BJ (cell line): Measurements from ENCODE around the gene PTGER1. TPM values are rescaled to one million over a fixed set of nuclear protein-coding genes. Genes with fewer than 3 reads are reported as not detected.
"Not testable (repeated sequence)": the region's sequence is repeated elsewhere in the genome, so short reads cannot be mapped to it uniquely, and the experiment has no call there.

Experiments used
- CTCF ChIA-PET: fragments of 350-600 bp; formaldehyde crosslinking; extraction: SDS; loops from one replicate; lab custom pipeline; 2021; ENCODE audit warnings: antibody characterized with exemption, inconsistent platforms; lab: Yijun Ruan, JAX
- POLR2A ChIA-PET: fragments of 300-600 bp; sonication (Branson Sonifier 250); formaldehyde crosslinking; extraction: SDS; loops from one replicate; lab custom pipeline; 2021; ENCODE audit warnings: antibody characterized with exemption; lab: Charles Lee
- DNase-seq: peaks from one replicate; pipeline ENCODE4 v3.0.0-alpha.2; 2011; ENCODE audit warnings: low read depth
- H3K27me3 ChIP-seq: 2 replicates; pipeline ENCODE4 v1.6.0; 2011; ENCODE audit warnings: low read length; ENCODE audit not compliant: control insufficient read depth, insufficient read depth
- H3K36me3 ChIP-seq: 2 replicates; pipeline ENCODE4 v1.5.1; 2011; ENCODE audit warnings: low read length; ENCODE audit not compliant: control insufficient read depth, insufficient read depth
- H3K4me3 ChIP-seq: 2 replicates; pipeline ENCODE4 v1.5.1; 2011; ENCODE audit warnings: low read depth, mild to moderate bottlenecking, control low read depth, low read length
- CTCF ChIP-seq: IDR thresholded peaks from 2 replicates; pipeline ENCODE4 v1.5.1; 2011; ENCODE audit warnings: low read depth, mild to moderate bottlenecking, control low read depth, inconsistent platforms, low read length, moderate library complexity; ENCODE audit not compliant: insufficient read depth
- polyA plus RNA-seq: library from polyadenylated mRNA; depleted of rRNA; stranded (reverse); fragments of >200 nt; gene quantifications from 2 replicates; pipeline ENCODE4 v1.2.3, GENCODE V29; 2011

Gene PTGER1
- polyA plus RNA-seq, 1 experiment, result 0.63 TPM

DNA sequence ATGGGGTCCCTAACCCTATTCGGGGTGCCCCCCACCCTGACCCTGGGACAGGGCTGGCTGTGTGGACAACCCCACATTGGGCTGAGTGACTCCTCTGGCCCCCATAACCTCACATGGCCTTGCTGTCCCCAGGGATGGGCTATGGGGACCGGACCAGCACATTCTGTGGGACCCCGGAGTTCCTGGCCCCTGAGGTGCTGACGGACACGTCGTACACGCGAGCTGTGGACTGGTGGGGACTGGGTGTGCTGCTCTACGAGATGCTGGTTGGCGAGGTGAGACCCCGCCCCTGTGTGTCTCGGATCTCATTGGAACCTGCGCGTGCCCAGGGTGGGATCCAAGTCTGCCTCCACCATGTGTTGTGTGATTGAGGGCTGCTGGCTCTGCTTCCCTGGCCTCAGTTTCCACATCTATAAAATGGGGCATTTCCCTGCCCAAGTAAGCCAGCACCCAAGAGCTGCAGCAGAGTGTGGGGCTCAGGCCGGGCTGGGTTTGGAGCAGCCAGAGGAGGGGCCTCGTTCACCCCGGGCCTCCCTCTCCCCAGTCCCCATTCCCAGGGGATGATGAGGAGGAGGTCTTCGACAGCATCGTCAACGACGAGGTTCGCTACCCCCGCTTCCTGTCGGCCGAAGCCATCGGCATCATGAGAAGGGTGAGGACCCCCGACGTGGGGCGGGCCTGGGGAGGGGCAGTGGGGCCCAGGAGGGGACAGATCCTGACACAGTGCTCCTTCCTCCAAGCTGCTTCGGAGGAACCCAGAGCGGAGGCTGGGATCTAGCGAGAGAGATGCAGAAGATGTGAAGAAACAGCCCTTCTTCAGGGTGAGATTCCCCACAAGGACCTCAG lies 4.9 kb downstream of the PTGER1 start:
- no peak for DNase-seq

GRCh38 chr19:14467816-14468215 lies 7.3 kb downstream of the PTGER1 start:
- POLR2A ChIA-PET, result no interaction called here
- H3K27me3 ChIP-seq, result no peaks in the 10 kb centered on the region
- CTCF ChIA-PET, result interaction anchor here (1.3 to 4.2 kb wide), 3 partner anchors 12 to 119 kb away, joined by 3 to 16 read pairs (median 4); partner anchors contain the start of gene PKN1
- peaks cover 43% of the 10 kb centered on the region for H3K36me3 ChIP-seq
- no peak for DNase-seq
- peak; percentile 12; the same call in 1 of the 2 replicates for TF ChIP-seq CTCF
- H3K4me3 ChIP-seq, result no peak overlapping the region

More for the DNA sequence above, 4.9 kb downstream of the PTGER1 start:
- POLR2A ChIA-PET, result no interaction called here
- CTCF ChIA-PET, result interaction anchor here (0.8 kb wide), 1 partner anchor 12 kb away, joined by 3 read pairs; no protein-coding TSS in a partner anchor
- no peak overlapping the region for H3K4me3 ChIP-seq
- no peak for TF ChIP-seq CTCF
- H3K36me3 ChIP-seq, result peaks cover 30% of the 10 kb centered on the region
- H3K27me3 ChIP-seq, result no peaks in the 10 kb centered on the region; the same call in 1 of the 2 replicates

DNA sequence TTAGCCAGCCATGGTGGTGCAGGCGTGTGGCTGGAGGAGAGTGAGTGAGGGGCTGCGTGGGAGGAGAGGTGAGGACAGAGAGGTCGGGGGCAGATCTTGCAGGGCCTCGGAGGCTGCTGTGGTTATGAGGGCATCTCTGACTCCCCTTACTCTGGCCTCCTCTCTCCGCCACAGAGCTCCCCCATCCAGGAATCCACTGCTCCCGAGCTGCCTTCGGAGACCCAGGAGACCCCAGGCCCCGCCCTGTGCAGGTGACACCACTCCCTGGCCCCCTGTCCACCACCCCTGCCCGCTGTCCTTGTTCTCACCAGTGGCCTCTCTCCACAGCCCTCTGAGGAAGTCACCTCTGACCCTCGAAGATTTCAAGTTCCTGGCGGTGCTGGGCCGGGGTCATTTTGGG lies 7.8 kb downstream of the PTGER1 start:
- TF ChIP-seq CTCF, result no peak
- no peak for DNase-seq
- Histone ChIP-seq H3K36me3 (peaks cover 44% of the 10 kb centered on the region), H3K27me3 (no peaks in the 10 kb centered on the region), H3K4me3 (no peak overlapping the region)
- ChIA-PET CTCF (interaction anchor here (1.3 to 4.2 kb wide), 3 partner anchors 12 to 119 kb away, joined by 3 to 16 read pairs (median 4); partner anchors contain the start of gene PKN1), POLR2A (no interaction called here)

- Histone ChIP-seq H3K36me3 (peaks cover 30% of the 10 kb centered on the region), H3K27me3 (no peaks in the 10 kb centered on the region), H3K4me3 (no peak overlapping the region)
- ChIA-PET CTCF (interaction anchor here (2.1 kb wide), 1 partner anchor 31 kb away, joined by 6 read pairs; the partner anchor contains the start of gene PKN1), POLR2A (no interaction called here)
- no peak for TF ChIP-seq CTCF
- DNase-seq, result no peak
Observed at GRCh38 chr19:14463747-14464146, 11.4 kb downstream of the PTGER1 start.

DNA sequence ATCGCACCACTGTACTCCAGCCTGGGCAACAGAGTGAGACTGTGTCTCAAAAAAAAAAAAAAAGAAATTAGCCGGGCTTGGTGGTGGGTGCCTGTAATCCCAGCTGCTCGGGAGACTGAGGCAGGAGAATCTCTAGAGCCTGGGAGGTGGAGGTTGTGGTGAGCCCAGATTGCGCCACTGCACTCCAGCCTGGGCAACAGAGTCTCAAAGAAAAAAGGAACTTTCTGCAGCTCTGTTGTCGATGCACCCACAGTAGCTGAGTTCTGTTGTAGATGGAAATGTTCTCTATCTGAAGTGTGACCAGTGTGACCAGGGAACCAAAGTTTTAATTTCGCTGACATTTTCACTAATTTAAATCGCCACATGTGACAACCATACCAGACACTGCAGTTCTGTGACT lies 12.8 kb downstream of the PTGER1 start:
- peaks cover 27% of the 10 kb centered on the region for H3K36me3 ChIP-seq
- CTCF ChIA-PET, result interaction anchor here (1.0 to 1.1 kb wide), 2 partner anchors 9 to 61 kb away, joined by 3 to 5 read pairs; no protein-coding TSS in a partner anchor
- POLR2A ChIA-PET, result not testable (repeated sequence)

More for the DNA sequence above, 12.8 kb downstream of the PTGER1 start:
- H3K4me3 ChIP-seq, DNase-seq, H3K27me3 ChIP-seq: not testable (repeated sequence)
